Stimulated activated naive B cell treated with anti-CD40 and anti-IgM and Interleukin-4, amounts not matched to agents 10 μg/mL and 1 μg/mL and 100 μg/mL, for 72 hours (primary cell): ENCODE results near the gene HSFX2.
A peak's percentile ranks its signal among the peaks of the same experiment; 100 is the strongest.
"Not testable (repeated sequence)": the region's sequence is repeated elsewhere in the genome, so short reads cannot be mapped to it uniquely, and the experiment has no call there.

Source experiments
- ATAC-seq, 2 donors: fragments of 150-1000 bp; cut with Tn5 transposase; replicated peaks; 2 replicates each; pipeline ENCODE4 v1.10.0; 2021; ENCODE audit warnings: moderate library complexity in 1 of 2
- DNase-seq: peaks from one replicate; pipeline ENCODE4 v3.0.0; 2021
- H3K27ac Mint-ChIP-seq: one replicate; pipeline ENCODE4 v1.8.0; 2022; ENCODE audit warnings: mild to moderate bottlenecking, mixed read lengths
- H3K27me3 Mint-ChIP-seq, 2 donors: one replicate each; pipeline ENCODE4 v1.8.0; 2022; ENCODE audit warnings: mixed read lengths in 2 of 2
- H3K36me3 Mint-ChIP-seq, 2 donors: one replicate each; pipeline ENCODE4 v1.8.0; 2022; ENCODE audit warnings: mixed read lengths in 2 of 2, mild to moderate bottlenecking in 1 of 2
- H3K4me1 Mint-ChIP-seq, 2 donors: one replicate each; pipeline ENCODE4 v1.8.0; 2022; ENCODE audit warnings: mixed read lengths in 2 of 2, mild to moderate bottlenecking in 1 of 2
- H3K4me3 Mint-ChIP-seq, 2 donors: one replicate each; pipeline ENCODE4 v1.8.0; 2022; ENCODE audit warnings: mild to moderate bottlenecking in 2 of 2, mixed read lengths in 2 of 2, moderate library complexity in 1 of 2
- H3K9me3 Mint-ChIP-seq, 2 donors: one replicate each; pipeline ENCODE4 v1.8.0; 2022; ENCODE audit warnings: mixed read lengths in 2 of 2, mild to moderate bottlenecking in 1 of 2

HSFX2 gene

GRCh38 chrX:149569770-149570169 lies 25.3 kb downstream of the HSFX2 start:
- Mint-ChIP-seq H3K9me3 (no peaks in the 10 kb centered on the region), H3K4me3 (no peak overlapping the region), H3K27ac (no peak overlapping the region), H3K36me3 (no peaks in the 10 kb centered on the region), H3K27me3 (peaks cover 0 to under 1% of the 10 kb centered on the region in 2 donors), H3K4me1 (no peaks in the 10 kb centered on the region)
- DNase-seq (no peak), ATAC-seq (no peak)

DNA sequence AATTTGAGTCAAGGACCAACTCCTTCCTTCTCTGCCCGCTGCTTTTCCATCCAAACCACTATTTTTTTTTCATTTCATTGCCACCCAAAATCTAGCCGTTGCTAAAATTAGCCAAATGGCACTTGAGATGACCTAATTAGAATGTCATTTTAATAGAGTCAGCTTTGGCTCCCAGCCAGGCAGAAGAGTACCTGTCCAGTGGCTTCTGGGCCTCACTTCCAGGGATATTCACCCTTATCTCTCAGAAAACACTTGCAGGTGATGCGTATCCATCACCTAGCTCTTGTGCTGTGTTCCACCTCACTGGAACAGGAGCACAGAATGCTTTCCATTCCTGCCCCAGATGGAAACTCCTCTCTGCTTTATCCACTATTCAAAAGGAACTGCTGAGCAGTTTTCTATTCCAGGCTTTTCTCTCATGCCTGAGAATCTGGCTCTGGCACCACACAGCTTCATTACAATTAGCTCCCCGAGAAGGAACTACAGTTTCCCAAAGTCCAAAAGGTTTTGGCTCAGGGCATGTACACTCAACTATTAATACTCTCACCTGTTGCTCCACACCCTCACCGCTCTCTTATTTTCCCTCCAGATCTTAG lies 26.3 kb downstream of the HSFX2 start:
- no peak overlapping the region for H3K4me3 Mint-ChIP-seq
- peaks cover 0 to 4% of the 10 kb centered on the region in 2 donors for H3K27me3 Mint-ChIP-seq
- no peak for ATAC-seq
- H3K4me1 Mint-ChIP-seq: no peaks in the 10 kb centered on the region
- no peaks in the 10 kb centered on the region for H3K9me3 Mint-ChIP-seq
- H3K27ac Mint-ChIP-seq: no peak overlapping the region
- no peak for DNase-seq
- no peaks in the 10 kb centered on the region for H3K36me3 Mint-ChIP-seq

DNA sequence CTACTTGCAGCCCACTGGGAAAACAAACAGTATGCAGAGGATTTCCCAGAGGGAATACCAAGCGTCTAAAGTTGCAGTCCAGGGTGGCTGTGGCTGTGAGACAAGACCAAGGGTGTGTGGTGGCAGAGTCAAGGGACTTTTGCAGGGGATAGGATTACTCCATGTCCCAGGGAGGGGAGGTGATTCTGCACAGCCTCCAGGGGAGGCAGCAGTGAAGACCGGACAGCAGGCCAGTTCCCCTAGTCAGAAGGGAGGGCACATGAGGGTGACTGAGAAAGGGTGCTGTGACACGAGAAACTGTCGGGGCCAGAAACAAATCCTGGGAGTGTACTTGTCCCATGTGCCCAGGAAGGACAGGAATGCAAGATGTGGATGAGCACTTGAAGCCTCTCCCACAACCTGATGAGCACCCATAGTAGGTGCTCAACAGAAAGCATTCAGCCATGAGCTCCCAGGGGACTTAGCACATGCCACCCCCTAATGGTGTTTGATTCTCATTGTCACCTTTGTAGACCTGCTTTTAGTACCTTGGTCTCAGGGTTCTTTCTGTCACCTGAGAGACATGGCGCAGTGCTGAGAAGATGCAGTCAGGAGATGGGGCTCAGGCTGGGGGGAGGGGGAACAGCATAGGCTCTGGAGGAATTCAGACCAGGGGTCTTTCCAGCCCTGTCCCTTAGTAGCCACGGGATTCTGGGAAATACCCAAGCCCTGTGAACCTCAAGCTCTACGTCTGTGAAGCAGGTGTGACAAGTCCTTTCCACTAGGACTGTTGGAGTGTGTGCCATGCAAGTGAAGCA lies 27.3 kb downstream of the HSFX2 start:
- Mint-ChIP-seq H3K4me1 (no peaks in the 10 kb centered on the region), H3K4me3 (no peak overlapping the region), H3K9me3 (no peaks in the 10 kb centered on the region), H3K27ac (no peak overlapping the region), H3K27me3 (peaks cover 0 to 4% of the 10 kb centered on the region in 2 donors), H3K36me3 (no peaks in the 10 kb centered on the region)
- ATAC-seq: no peak
- no peak for DNase-seq

GRCh38 chrX:149563359-149563758 lies 31.8 kb downstream of the HSFX2 start:
- Mint-ChIP-seq H3K4me1 (no peaks in the 10 kb centered on the region), H3K27ac (no peak overlapping the region), H3K4me3 (no peak overlapping the region), H3K36me3 (no peaks in the 10 kb centered on the region), H3K27me3 (peaks cover 0 to 4% of the 10 kb centered on the region in 2 donors), H3K9me3 (no peaks in the 10 kb centered on the region)
- DNase-seq (no peak), ATAC-seq (no peak)

DNA sequence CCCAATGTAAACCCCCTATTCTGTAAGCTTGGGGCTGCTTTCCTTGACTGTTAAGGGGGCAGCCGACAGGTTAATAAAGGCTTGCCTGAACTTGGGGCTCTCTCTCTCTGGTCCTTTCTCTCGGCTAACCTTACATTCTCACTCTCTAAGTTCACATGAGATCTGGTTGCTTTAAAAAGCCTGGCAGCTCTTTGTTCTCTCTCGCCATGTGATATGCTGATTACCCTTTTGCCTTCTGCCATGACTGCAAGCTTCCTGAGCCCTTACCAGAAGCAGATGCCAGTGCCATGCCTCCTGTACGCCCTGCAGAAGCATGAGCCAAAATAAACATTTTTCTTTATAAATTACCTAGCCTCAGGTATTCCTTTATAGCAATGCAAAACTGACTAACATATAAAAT lies 39.9 kb downstream of the HSFX2 start:
- not testable (repeated sequence) for H3K4me3 Mint-ChIP-seq, H3K27me3 Mint-ChIP-seq, ATAC-seq, H3K4me1 Mint-ChIP-seq, H3K27ac Mint-ChIP-seq, H3K36me3 Mint-ChIP-seq, H3K9me3 Mint-ChIP-seq, DNase-seq

- H3K27ac Mint-ChIP-seq, ATAC-seq, DNase-seq: not testable (repeated sequence)
Observed at GRCh38 chrX:149551939-149552248, 43.2 kb downstream of the HSFX2 start.

DNA sequence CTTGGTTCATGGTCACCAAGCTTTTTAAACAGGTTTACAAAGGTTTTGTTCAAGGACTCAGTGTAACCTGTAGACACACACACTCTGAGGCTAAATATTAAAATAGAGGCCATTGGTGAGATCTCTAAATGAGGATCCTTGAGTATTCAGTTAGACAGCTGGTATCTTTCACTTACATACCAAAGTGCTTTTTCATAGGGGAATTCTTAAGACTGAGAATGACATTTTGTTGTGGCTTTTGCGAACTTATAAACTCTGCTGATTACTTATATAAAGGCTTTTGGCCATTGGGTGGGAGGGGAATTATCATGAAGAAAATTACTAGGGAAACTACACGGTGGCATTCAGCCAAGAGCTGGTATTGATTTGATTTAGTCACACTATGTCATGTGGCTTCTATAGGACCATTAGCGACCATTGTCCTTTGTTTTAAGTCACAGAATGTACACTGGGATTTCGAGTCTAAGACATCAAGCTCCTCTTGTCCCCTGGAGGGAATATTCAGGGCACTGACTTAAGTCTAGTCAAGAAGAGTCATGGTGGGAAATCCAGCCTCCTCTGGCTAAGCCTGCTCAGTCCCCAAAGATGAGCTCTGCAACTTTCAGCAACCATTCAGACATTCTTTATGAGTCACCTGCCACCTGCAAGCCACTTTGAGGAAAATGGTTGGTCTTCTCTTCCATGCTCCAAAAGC lies 43.7 kb downstream of the HSFX2 start:
- H3K4me1 Mint-ChIP-seq, DNase-seq, H3K36me3 Mint-ChIP-seq, H3K27ac Mint-ChIP-seq, H3K4me3 Mint-ChIP-seq, H3K27me3 Mint-ChIP-seq, H3K9me3 Mint-ChIP-seq: not testable (repeated sequence)
- ATAC-seq: peak; percentile 74 to 81

More at GRCh38 chrX:149551939-149552248, 43.2 kb downstream of the HSFX2 start:
- H3K36me3 Mint-ChIP-seq, H3K4me1 Mint-ChIP-seq, H3K9me3 Mint-ChIP-seq, H3K27me3 Mint-ChIP-seq, H3K4me3 Mint-ChIP-seq: not testable (repeated sequence)

- not testable (repeated sequence) for H3K27me3 Mint-ChIP-seq, DNase-seq, H3K27ac Mint-ChIP-seq, H3K4me1 Mint-ChIP-seq, ATAC-seq, H3K36me3 Mint-ChIP-seq, H3K9me3 Mint-ChIP-seq, H3K4me3 Mint-ChIP-seq
Observed at GRCh38 chrX:149550454-149550853, 44.7 kb downstream of the HSFX2 start.

DNA sequence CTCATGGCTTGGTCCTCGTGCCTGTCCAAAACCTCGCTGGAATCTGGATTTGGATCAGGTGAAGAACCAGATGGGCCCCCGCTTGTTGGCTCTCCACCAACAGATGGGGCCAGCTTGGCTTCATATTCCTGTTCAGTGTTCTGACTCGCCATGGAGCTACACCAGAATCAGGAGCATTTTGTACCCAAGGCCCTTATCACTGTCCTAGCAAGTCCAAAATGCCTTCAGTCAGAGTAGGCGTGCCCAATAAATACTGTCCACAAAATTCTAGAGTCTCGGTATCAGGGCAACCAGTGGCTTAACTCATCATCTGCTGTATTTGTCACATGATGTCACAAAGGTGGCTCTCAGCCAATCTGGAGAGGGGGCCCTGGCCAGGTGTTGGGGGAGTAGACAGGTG lies 45.4 kb downstream of the HSFX2 start, which contains the start of gene HSFX3:
Gene HSFX3 (minus strand): TSS at position 224 of the 400 bp plus-strand sequence. CDS start 72 bp downstream, at position 152.
- H3K27ac Mint-ChIP-seq, H3K4me3 Mint-ChIP-seq, H3K27me3 Mint-ChIP-seq, ATAC-seq, H3K4me1 Mint-ChIP-seq, DNase-seq, H3K36me3 Mint-ChIP-seq, H3K9me3 Mint-ChIP-seq: not testable (repeated sequence)

- H3K27ac Mint-ChIP-seq, H3K36me3 Mint-ChIP-seq, H3K4me1 Mint-ChIP-seq, H3K27me3 Mint-ChIP-seq, ATAC-seq, DNase-seq, H3K4me3 Mint-ChIP-seq, H3K9me3 Mint-ChIP-seq: not testable (repeated sequence)
Observed at GRCh38 chrX:149547782-149548181, 47.3 kb downstream of the HSFX2 start.

GRCh38 chrX:149546962-149547361 lies 48.2 kb downstream of the HSFX2 start:
- not testable (repeated sequence) for H3K4me1 Mint-ChIP-seq, H3K27ac Mint-ChIP-seq, H3K9me3 Mint-ChIP-seq, H3K27me3 Mint-ChIP-seq, DNase-seq, ATAC-seq, H3K4me3 Mint-ChIP-seq, H3K36me3 Mint-ChIP-seq

GRCh38 chrX:149545545-149546543 lies 49.3 kb downstream of the HSFX2 start:
- H3K9me3 Mint-ChIP-seq, H3K27me3 Mint-ChIP-seq, H3K36me3 Mint-ChIP-seq, H3K4me3 Mint-ChIP-seq, DNase-seq: not testable (repeated sequence)
- H3K4me1 Mint-ChIP-seq: peaks cover 4 to 12% of the 10 kb centered on the region in 2 donors
- H3K27ac Mint-ChIP-seq: peak overlapping the region; percentile 49
- ATAC-seq: peak; percentile 72 to 74
